ENCODE data around the gene FRYL.
"Not testable (repeated sequence)": the region's sequence is repeated elsewhere in the genome, so short reads cannot be mapped to it uniquely, and the experiment has no call there.

The FRYL gene

GRCh38 chr4:48785302-48785701, 5.2 kb upstream of the FRYL start:
- no peak for DNase-seq

- no peak for DNase-seq
Measured at GRCh38 chr4:48781968-48782367, 1.9 kb upstream of the FRYL start.

GRCh38 chr4:48780865-48781214, 761 bp upstream of the FRYL start:
- no peak for DNase-seq

- DNase-seq, result peak; percentile 84
Measured at GRCh38 chr4:48779095-48779997, 733 bp downstream of the FRYL start.

GRCh38 chr4:48778431-48779094, 1.5 kb downstream of the FRYL start:
- no peak for DNase-seq

- no peak for DNase-seq
Measured at GRCh38 chr4:48777739-48778138, 2.3 kb downstream of the FRYL start.

- DNase-seq, result no peak
Measured at GRCh38 chr4:48774760-48775710, 5.0 kb downstream of the FRYL start.

- DNase-seq, result no peak
Measured at GRCh38 chr4:48772556-48772955, 7.5 kb downstream of the FRYL start.

GRCh38 chr4:48767055-48767929, 12.8 kb downstream of the FRYL start:
- no peak for DNase-seq

- no peak for DNase-seq
Measured at GRCh38 chr4:48766131-48766792, 13.8 kb downstream of the FRYL start.

- no peak for DNase-seq
Measured at GRCh38 chr4:48762408-48762807, 17.7 kb downstream of the FRYL start.

GRCh38 chr4:48761286-48761685, 18.8 kb downstream of the FRYL start:
- no peak for DNase-seq

- DNase-seq, result not testable (repeated sequence)
Measured at GRCh38 chr4:48758703-48759102, 21.4 kb downstream of the FRYL start.

GRCh38 chr4:48756689-48757220, 23.3 kb downstream of the FRYL start:
- no peak for DNase-seq

- no peak for DNase-seq
Measured at GRCh38 chr4:48755281-48755680, 24.8 kb downstream of the FRYL start.

- DNase-seq, result no peak
Measured at GRCh38 chr4:48753159-48753558, 26.9 kb downstream of the FRYL start.

- DNase-seq, result no peak
Measured at GRCh38 chr4:48752726-48753125, 27.4 kb downstream of the FRYL start.

- no peak for DNase-seq
Measured at GRCh38 chr4:48752246-48752645, 27.8 kb downstream of the FRYL start.

- DNase-seq, result no peak
Measured at GRCh38 chr4:48748949-48749596, 31.0 kb downstream of the FRYL start.

- DNase-seq, result no peak
Measured at GRCh38 chr4:48746608-48747362, 33.3 kb downstream of the FRYL start.
